Activated naive CD8-positive, alpha-beta T cell treated with anti-CD3 and anti-CD28 coated beads for 36 hours (primary cell): ENCODE data around the gene OSBP2. TPM values are rescaled to one million over a fixed set of nuclear protein-coding genes. Genes with fewer than 3 reads are reported as not detected.
"Not testable (repeated sequence)": the region's sequence is repeated elsewhere in the genome, so short reads cannot be mapped to it uniquely, and the experiment has no call there.

ENCODE experiments used
- DNase-seq: peaks from one replicate; pipeline ENCODE4 v3.0.0; 2021
- H3K27ac Mint-ChIP-seq: one replicate; pipeline ENCODE4 v1.8.0; 2022; ENCODE audit warnings: mild to moderate bottlenecking, moderate library complexity, mixed read lengths
- H3K27me3 Mint-ChIP-seq: one replicate; pipeline ENCODE4 v1.8.0; 2022; ENCODE audit warnings: mild to moderate bottlenecking, mixed read lengths
- H3K36me3 Mint-ChIP-seq: one replicate; pipeline ENCODE4 v1.8.0; 2021; ENCODE audit warnings: mild to moderate bottlenecking, mixed read lengths
- H3K4me1 Mint-ChIP-seq: one replicate; pipeline ENCODE4 v1.8.0; 2021; ENCODE audit warnings: mixed read lengths
- H3K4me3 Mint-ChIP-seq: one replicate; pipeline ENCODE4 v1.8.0; 2022; ENCODE audit warnings: mild to moderate bottlenecking, moderate library complexity, mixed read lengths
- H3K9me3 Mint-ChIP-seq: one replicate; pipeline ENCODE4 v1.8.0; 2022; ENCODE audit warnings: mixed read lengths
- total RNA-seq, 2 experiments: library from RNA; stranded (reverse); gene quantifications; one replicate each; pipeline ENCODE4 v1.2.3, GENCODE V29; 2021

The OSBP2 gene
- total RNA-seq, 2 experiments from 2014 or later = 0.45 to 0.84 TPM

GRCh38 chr22:30753701-30754100 lies 59.0 kb downstream of the OSBP2 start:
- no peak overlapping the region for H3K27ac Mint-ChIP-seq
- no peaks in the 10 kb centered on the region for H3K4me1 Mint-ChIP-seq
- H3K27me3 Mint-ChIP-seq = no peaks in the 10 kb centered on the region

GRCh38 chr22:30754521-30754920 lies 59.8 kb downstream of the OSBP2 start:
- DNase-seq = no peak
- no peaks in the 10 kb centered on the region for H3K27me3 Mint-ChIP-seq
- no peak overlapping the region for H3K27ac Mint-ChIP-seq
- peaks cover 6% of the 10 kb centered on the region for H3K9me3 Mint-ChIP-seq
- H3K4me3 Mint-ChIP-seq = no peak overlapping the region
- no peaks in the 10 kb centered on the region for H3K4me1 Mint-ChIP-seq
- peaks cover 5% of the 10 kb centered on the region for H3K36me3 Mint-ChIP-seq

More at GRCh38 chr22:30753701-30754100, 59.0 kb downstream of the OSBP2 start:
- no peak for DNase-seq
- Mint-ChIP-seq H3K9me3 (peaks cover 6% of the 10 kb centered on the region), H3K36me3 (peaks cover 5% of the 10 kb centered on the region), H3K4me3 (no peak overlapping the region)

GRCh38 chr22:30754971-30755758 lies 60.5 kb downstream of the OSBP2 start:
- no peaks in the 10 kb centered on the region for H3K27me3 Mint-ChIP-seq
- DNase-seq = peak; percentile 40
- peaks cover 6% of the 10 kb centered on the region for H3K9me3 Mint-ChIP-seq
- H3K4me3 Mint-ChIP-seq = no peak overlapping the region
- peaks cover 5% of the 10 kb centered on the region for H3K36me3 Mint-ChIP-seq
- H3K4me1 Mint-ChIP-seq = no peaks in the 10 kb centered on the region
- no peak overlapping the region for H3K27ac Mint-ChIP-seq

DNA sequence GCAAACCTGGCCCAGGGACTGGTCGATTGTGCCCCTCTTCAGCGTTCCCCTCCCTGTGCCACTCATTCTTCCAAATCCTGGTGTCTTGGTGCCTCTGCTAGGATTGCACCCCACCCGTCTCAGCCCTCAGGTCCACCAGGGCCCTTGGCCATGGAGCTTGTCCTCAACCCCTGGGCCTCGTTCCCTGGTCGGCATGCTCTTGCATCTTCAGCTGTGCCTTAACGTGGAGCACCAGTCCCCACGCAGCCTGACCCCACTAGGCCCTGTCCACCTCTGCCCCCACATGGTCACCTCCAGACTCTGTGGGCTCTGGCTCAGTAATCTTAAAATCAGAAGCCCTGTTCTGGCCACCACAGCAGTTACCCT lies 61.1 kb downstream of the OSBP2 start:
- H3K27ac Mint-ChIP-seq = no peak overlapping the region
- no peak for DNase-seq
- no peak overlapping the region for H3K4me3 Mint-ChIP-seq
- H3K9me3 Mint-ChIP-seq = peaks cover 6% of the 10 kb centered on the region
- peaks cover 5% of the 10 kb centered on the region for H3K36me3 Mint-ChIP-seq
- no peaks in the 10 kb centered on the region for H3K4me1 Mint-ChIP-seq
- H3K27me3 Mint-ChIP-seq = no peaks in the 10 kb centered on the region

- no peaks in the 10 kb centered on the region for H3K36me3 Mint-ChIP-seq
- no peaks in the 10 kb centered on the region for H3K27me3 Mint-ChIP-seq
- H3K9me3 Mint-ChIP-seq = no peaks in the 10 kb centered on the region
- peaks cover 2% of the 10 kb centered on the region for H3K4me1 Mint-ChIP-seq
- peak; percentile 49 for DNase-seq
- no peak overlapping the region for H3K4me3 Mint-ChIP-seq
- no peak overlapping the region for H3K27ac Mint-ChIP-seq
Measured at GRCh38 chr22:30763815-30764673, 69.4 kb downstream of the OSBP2 start.

DNA sequence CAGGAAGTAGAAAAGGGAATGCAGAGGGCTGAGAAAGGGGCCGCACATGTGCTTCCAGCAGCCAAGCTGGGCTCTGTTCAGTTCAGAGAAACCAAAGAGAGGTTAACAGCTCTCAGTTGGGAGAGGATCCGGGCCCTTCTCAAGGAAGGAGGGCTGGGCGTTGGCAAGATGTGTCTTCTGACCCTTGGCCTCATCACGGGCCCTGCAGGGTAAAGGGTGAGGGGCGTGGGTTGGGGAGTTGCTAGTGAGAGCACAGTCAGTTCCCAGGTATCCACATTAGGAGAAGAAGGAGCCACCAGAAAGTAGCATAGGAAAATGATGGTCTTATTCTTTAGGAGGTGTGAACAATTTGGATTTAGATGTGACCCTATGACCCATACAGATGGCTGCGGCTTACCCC lies 73.0 kb downstream of the OSBP2 start:
- Mint-ChIP-seq H3K27ac (no peak overlapping the region), H3K4me3 (no peak overlapping the region), H3K9me3 (no peaks in the 10 kb centered on the region), H3K36me3 (no peaks in the 10 kb centered on the region), H3K4me1 (peaks cover 2% of the 10 kb centered on the region), H3K27me3 (no peaks in the 10 kb centered on the region)
- DNase-seq = no peak

GRCh38 chr22:30770716-30771115 lies 76.0 kb downstream of the OSBP2 start:
- H3K4me1 Mint-ChIP-seq = no peaks in the 10 kb centered on the region
- H3K27me3 Mint-ChIP-seq = no peaks in the 10 kb centered on the region
- no peak for DNase-seq
- no peaks in the 10 kb centered on the region for H3K9me3 Mint-ChIP-seq
- H3K27ac Mint-ChIP-seq = no peak overlapping the region
- no peak overlapping the region for H3K4me3 Mint-ChIP-seq
- no peaks in the 10 kb centered on the region for H3K36me3 Mint-ChIP-seq

DNA sequence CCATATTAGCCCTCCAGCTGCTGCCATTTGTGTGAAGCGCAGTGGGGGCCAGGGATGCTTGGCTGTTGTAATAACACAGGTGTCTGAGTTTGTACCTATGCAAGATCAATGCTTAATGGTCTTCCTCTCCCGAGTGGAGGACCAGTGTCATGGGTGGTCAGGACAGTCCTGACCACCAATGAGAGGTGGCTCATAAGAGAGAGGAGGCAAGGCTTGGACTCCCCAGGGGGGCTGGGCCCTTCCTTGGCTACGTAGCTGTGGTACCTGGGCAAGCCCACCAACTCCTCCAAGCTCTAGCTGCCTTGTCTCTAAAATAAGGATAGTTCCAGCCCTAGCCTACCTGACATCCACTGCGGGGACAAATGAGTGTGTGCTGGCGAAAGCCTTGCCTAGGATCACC lies 79.2 kb downstream of the OSBP2 start:
- H3K27ac Mint-ChIP-seq = no peak overlapping the region
- no peaks in the 10 kb centered on the region for H3K36me3 Mint-ChIP-seq
- H3K27me3 Mint-ChIP-seq = no peaks in the 10 kb centered on the region
- H3K4me1 Mint-ChIP-seq = no peaks in the 10 kb centered on the region
- no peaks in the 10 kb centered on the region for H3K9me3 Mint-ChIP-seq
- H3K4me3 Mint-ChIP-seq = no peak overlapping the region
- no peak for DNase-seq

DNA sequence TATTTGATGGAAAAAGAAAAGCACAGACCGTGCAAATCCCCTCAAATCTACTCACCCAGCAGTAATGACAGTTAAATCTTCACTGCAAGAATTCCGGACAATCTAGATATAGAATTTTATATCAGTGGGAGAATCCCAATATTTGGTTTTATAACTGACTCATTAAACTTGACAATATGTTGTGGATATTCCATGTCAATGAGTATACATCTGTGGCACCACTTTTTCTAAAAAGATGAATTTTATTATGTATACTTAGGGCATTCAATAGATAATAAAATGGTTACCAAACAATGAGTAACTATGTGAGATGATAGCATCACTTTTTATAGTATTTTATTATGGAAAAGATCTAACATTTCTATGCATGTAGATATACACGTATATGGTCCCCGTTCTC lies 79.9 kb downstream of the OSBP2 start:
- Mint-ChIP-seq H3K9me3 (no peaks in the 10 kb centered on the region), H3K27ac (no peak overlapping the region), H3K4me1 (no peaks in the 10 kb centered on the region), H3K36me3 (no peaks in the 10 kb centered on the region), H3K27me3 (no peaks in the 10 kb centered on the region), H3K4me3 (no peak overlapping the region)
- no peak for DNase-seq

GRCh38 chr22:30776476-30776875 lies 81.8 kb downstream of the OSBP2 start:
- H3K36me3 Mint-ChIP-seq = no peaks in the 10 kb centered on the region
- peaks cover 3% of the 10 kb centered on the region for H3K27me3 Mint-ChIP-seq
- H3K9me3 Mint-ChIP-seq = no peaks in the 10 kb centered on the region
- no peak overlapping the region for H3K4me3 Mint-ChIP-seq
- H3K27ac Mint-ChIP-seq = no peak overlapping the region
- no peak for DNase-seq
- peaks cover 7% of the 10 kb centered on the region for H3K4me1 Mint-ChIP-seq

GRCh38 chr22:30777146-30777545 lies 82.5 kb downstream of the OSBP2 start:
- DNase-seq, H3K36me3 Mint-ChIP-seq, H3K4me3 Mint-ChIP-seq, H3K27me3 Mint-ChIP-seq, H3K27ac Mint-ChIP-seq, H3K4me1 Mint-ChIP-seq, H3K9me3 Mint-ChIP-seq: not testable (repeated sequence)

DNA sequence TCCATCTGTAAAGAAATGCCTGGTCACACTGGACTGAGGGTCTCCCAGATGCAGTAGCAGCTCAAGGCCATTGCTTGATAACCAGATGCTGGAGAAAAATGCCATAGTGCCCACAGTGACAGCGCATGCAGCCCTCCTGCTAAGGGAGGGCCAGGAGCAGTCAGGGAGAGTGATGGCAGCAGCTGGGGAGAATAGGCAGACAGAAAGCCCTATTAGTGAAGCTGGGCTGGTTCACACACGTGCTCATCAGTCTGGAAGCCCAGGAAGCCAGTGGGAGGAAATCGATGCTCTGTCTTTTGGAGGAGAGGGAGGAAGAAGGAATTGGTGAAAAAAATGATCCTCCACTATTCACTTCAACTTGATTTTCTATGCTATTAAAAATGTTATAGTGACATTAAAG lies 82.9 kb downstream of the OSBP2 start:
- Mint-ChIP-seq H3K9me3 (no peaks in the 10 kb centered on the region), H3K27me3 (peaks cover 3% of the 10 kb centered on the region), H3K4me3 (no peak overlapping the region), H3K4me1 (peaks cover 7% of the 10 kb centered on the region), H3K36me3 (no peaks in the 10 kb centered on the region), H3K27ac (no peak overlapping the region)
- DNase-seq = no peak

GRCh38 chr22:30778261-30778660 lies 83.6 kb downstream of the OSBP2 start:
- peaks cover 3% of the 10 kb centered on the region for H3K27me3 Mint-ChIP-seq
- H3K4me1 Mint-ChIP-seq = peaks cover 7% of the 10 kb centered on the region
- H3K4me3 Mint-ChIP-seq = no peak overlapping the region
- no peak for DNase-seq
- no peak overlapping the region for H3K27ac Mint-ChIP-seq
- H3K9me3 Mint-ChIP-seq = no peaks in the 10 kb centered on the region
- H3K36me3 Mint-ChIP-seq = no peaks in the 10 kb centered on the region

- no peak overlapping the region for H3K4me3 Mint-ChIP-seq
- H3K27ac Mint-ChIP-seq = no peak overlapping the region
- no peaks in the 10 kb centered on the region for H3K36me3 Mint-ChIP-seq
- H3K27me3 Mint-ChIP-seq = peaks cover 3% of the 10 kb centered on the region
- H3K9me3 Mint-ChIP-seq = no peaks in the 10 kb centered on the region
- H3K4me1 Mint-ChIP-seq = peaks cover 7% of the 10 kb centered on the region
- no peak for DNase-seq
Measured at GRCh38 chr22:30780026-30780425, 85.4 kb downstream of the OSBP2 start.

- no peak overlapping the region for H3K27ac Mint-ChIP-seq
- no peaks in the 10 kb centered on the region for H3K9me3 Mint-ChIP-seq
- H3K36me3 Mint-ChIP-seq = no peaks in the 10 kb centered on the region
Measured at GRCh38 chr22:30781271-30781875, 86.7 kb downstream of the OSBP2 start.

More at GRCh38 chr22:30781271-30781875, 86.7 kb downstream of the OSBP2 start:
- DNase-seq = no peak
- H3K4me1 Mint-ChIP-seq = peaks cover 7% of the 10 kb centered on the region
- no peak overlapping the region for H3K4me3 Mint-ChIP-seq
- H3K27me3 Mint-ChIP-seq = peaks cover 3% of the 10 kb centered on the region
